Lung microvascular endothelial cell (primary cell): ENCODE data around the gene CSF3. TPM values are rescaled to one million over a fixed set of nuclear protein-coding genes. Genes with fewer than 3 reads are reported as not detected.
A peak's percentile ranks its signal among the peaks of the same experiment; 100 is the strongest.

Experiments
- DNase-seq, 2 donors: peaks; one replicate each; pipeline versions ENCODE4 v3.0.0 to v3.0.0-alpha.2; 2010; ENCODE audit warnings: low read depth in 2 of 2
- total RNA-seq: library from RNA; depleted of rRNA; stranded (reverse); fragments of >200 nt; gene quantifications from 2 replicates; pipeline ENCODE4 v1.2.1, GENCODE V29; 2014

The CSF3 gene
- total RNA-seq, 1 donor from 2014 or later = not detected

DNA sequence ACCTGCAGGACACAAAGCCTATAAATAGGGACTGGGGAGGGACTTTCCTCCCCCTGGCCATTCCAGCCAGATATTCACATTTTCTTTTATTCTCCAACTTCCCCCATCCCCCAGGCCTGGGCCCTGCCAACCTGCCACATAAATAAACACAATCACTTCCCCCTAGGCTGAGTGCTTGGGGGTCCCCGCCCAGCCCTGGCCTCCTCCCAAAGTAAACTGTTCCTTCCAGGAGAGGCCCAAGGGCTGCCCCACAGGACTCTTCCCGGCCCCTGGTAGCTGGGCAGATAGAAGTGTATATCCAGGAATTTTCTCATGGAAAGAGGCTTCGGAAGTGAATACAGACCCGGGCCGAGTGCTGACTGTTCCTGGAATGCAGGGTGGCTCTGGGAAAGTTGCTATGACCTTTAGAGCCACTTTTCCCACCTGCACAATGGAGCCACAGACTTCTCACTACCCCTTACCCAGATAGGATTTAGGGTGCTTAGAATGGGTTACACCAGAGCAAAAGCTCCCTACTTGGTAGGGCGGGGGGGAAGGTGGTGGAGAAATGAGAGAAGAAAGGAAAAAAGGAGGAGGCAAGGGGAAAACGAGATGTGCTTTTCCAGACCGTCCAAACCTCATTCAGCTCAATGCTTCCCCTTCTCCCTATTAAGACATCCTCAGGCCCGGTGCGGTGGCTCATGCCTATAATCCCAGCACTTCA lies 8.5 kb downstream of the CSF3 start:
- DNase-seq = peak; percentile 75 to 87

DNA sequence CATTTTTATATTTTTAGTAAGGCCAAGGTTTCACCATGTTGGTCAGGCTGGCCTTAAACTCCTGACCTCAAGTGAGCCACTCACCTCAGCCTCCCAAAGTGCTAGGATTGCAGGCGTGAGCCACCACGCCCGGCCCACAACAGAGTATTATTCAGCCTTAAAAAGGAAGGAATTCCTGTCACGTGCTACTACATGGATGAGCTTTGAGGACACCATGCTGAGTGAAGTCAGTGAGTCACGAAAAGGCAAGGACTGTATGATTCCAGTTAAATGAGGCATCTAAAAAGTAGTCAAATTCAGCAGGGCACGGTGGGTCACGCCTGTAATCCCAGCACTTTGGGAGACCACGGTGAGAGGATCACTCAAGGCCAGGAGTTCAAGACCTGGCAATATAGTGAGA lies 9.7 kb downstream of the CSF3 start:
- DNase-seq = peak; percentile 55 to 76

DNA sequence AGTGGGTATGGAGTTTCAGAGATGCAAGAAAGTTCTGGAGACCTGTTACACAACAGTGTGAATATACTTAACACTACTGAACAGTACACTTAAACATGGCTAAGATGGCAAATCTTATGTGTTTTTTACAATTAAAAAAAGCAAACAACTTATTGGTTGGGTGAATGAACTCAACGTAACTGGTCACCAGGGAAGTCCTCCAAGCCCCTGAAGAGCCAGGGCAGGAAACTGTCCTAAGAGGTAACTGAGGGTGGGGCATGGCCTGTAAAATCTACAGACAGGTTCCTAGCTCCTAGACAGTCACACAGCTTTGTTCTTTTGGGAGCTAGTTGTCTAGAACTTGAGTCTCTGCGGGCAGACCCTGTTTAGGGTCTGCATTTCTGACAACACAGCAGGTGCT lies 10.3 kb downstream of the CSF3 start:
- DNase-seq = no peak

DNA sequence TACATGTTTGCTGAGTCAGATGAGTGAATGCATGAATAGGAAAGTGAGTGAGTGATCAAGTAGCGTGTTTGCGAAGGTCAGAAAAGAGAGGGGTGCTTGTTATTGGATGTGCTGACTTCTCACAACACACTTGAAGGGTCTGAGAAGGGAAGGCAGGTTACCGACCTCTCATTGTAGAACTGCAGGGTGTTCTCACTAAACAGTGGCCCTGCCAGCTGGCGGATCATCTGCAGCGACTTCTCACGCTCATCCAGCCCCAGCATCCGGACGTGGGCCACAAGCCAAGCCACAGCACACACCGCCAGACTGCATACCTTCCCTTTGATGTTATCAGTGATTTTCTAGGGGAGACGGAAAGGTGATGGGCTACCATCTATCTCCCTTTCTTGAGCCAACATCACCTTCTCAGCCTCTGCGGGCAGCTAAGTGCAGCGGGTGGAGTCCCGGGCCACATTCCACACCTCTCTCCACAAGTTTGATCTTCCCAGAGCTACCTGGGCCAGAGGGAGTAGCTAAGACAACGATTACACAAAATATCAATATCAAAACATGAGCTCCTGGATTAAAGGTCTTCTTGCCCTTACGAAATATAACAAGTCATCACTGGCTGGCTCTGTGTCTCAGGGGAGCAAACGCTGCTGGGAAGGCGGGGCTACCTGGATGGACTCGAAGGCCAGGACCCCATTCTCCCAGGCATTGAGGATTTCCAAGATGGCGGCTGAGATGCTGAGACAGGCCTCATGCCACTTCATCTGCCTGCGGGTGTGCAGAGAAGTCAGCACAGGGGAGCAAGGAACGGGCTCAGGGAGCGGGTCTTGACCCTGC lies 11.0 kb downstream of the CSF3 start:
- DNase-seq = peak; percentile 82 to 96

DNA sequence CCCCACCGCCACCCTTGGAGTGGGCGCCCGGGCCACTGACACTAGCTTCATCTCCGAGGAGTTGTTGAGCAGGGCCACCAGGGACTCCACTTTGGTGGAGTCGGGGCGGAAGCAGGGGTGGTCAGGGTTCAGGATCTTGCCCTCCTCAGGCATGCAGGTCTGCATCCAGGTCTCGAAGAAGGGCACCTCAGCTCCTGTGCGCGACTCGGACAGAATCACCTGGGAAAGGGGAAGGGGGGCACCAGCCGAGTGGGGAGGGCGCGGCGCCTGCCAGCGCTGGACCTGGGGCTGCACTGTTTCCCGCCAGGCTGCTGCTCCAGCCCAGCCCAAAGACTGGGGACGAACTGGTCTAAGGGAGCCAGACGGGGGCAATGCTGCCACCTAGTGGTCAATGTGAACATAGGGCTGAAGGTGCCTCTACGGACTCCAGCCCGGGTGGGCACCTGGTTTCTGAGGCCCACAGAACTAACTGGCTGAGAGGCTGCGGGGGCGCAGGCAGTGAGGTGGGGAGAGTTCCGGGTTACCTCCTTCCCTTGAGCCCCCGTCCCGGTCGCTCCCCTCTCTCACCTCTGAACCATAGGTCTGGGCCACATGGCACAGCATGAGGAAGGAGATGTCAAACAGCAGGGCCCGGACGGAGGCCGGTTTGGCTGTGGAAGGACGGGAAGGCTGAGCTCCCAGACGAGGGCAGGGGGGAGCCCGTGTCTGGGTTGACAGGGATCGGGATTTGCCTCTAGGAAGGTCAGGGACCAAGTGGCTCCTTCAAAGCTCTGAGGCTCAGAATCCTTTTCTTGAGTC lies 11.8 kb downstream of the CSF3 start:
- peak; percentile 89 to 93 for DNase-seq

DNA sequence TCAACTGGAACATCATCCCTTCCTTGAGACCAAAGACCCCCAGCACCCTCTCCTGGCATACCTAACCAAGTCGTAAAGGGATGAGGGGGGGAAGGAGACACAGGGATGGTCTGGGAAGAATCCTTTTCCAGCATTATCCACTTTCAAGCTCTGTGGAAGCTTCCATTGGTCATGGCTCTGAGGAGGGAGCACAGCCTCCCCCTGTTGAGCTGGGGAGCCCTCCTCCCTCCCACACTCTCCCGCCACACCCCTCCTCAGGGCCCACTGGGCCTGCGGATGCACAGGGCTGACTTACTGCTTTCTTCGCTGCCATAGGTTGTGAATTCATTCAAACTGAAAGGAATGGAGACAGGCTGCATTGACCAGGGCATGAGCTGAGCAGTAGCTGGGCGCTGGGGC lies 12.4 kb downstream of the CSF3 start:
- DNase-seq = no peak

DNA sequence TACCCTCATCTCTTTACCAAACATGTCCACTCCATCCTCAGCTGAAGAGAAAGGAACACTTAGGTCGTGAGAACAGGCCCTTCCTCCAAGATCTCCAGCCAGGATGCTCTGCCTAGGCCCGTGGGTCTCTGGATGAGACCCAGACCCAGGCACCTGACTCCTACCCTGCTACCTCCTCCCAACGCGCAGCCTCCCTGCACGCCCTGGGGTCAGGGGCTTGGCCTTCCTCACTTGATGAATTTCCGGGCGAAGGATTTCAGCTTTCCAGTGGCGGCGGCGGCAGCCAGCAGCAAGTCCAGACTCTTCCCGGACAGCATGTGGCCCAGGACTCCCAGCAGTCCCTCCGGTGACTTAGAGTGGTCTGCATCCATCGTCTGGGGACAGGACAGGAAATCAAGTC lies 13.4 kb downstream of the CSF3 start:
- DNase-seq = no peak

DNA sequence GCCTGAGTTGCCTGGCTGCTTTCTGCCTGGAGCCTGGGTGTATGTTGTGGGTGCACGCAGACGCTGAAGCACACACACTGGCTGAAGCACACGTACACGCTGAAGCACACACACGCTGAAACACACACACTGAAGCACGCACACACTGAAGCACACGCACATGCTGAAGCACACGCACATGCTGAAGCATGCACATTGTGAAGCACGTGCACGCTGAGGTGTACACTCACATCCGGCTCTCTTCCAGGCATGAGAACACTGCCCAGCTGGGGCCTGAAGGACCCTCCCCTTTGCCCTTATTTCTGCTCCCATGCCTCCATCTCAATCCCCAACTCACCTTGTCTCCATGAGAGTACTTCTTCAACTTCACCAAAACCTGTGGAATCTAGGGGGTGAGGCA lies 16.5 kb downstream of the CSF3 start:
- DNase-seq = no peak

DNA sequence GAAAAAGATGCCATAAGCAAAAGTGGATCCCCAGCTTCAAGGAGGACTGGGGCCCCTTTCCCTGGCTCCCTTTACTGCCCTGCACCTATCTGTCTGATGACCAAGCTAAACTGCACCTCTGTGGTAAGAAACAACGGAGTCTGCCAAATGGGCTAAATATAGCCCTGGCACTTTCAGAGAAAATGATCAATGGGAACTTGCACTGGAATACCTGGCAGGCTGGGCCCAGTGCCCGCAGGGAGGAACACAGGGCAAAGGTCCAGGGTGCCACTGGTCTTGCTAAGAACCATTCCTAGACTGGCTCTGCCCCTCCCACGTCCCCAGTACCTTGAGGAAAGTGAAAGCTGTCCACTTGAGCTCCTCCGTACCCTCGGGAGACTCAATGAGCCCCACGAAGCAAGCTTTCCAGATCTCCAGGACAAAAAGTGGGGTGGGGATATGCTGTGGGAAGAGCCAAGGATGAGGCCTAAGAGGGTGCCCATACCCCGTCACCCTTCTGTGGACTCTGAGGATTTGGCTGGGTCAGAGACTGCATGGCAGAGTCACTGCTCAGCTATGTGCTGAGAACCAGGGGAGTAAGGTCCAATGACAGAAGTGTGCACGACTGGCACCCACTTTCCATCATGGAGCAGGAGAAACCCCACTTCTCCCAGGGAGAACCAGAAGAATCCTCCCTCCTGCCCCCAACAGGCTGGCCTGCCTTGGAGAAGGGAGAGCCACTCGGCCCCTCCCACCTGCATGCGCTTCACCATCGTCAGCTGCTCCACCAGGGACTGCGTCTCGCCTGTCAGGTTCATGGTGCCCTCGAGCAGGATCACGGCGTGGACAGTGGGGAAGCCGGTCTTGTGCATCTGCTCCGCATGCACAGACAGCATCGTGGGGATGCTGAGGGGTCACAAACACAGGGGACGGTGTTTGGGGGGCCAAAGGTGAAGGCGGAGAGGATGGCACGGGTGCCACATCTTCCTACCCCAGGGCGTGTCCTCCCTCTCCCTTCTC lies 17.4 kb downstream of the CSF3 start:
- DNase-seq = no peak

DNA sequence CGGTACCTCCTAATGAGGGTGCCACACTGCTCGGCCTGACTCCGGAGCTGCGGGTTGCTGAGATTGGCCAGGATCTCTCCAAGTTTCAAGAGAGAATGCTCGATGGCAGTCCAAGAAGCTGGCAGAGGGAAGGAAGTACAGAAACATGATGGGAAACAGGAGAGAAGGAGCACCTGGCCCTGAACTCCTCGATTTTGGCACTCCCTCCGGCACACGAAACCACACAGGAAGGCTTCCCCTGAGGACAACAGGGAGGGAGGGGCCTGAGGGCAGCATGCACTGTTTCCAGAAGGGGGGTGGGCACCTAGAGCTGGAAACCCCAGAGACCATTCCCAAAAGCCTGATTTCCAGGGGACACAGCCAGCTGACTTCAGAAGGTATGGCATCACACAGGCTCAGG lies 18.1 kb downstream of the CSF3 start:
- no peak for DNase-seq

DNA sequence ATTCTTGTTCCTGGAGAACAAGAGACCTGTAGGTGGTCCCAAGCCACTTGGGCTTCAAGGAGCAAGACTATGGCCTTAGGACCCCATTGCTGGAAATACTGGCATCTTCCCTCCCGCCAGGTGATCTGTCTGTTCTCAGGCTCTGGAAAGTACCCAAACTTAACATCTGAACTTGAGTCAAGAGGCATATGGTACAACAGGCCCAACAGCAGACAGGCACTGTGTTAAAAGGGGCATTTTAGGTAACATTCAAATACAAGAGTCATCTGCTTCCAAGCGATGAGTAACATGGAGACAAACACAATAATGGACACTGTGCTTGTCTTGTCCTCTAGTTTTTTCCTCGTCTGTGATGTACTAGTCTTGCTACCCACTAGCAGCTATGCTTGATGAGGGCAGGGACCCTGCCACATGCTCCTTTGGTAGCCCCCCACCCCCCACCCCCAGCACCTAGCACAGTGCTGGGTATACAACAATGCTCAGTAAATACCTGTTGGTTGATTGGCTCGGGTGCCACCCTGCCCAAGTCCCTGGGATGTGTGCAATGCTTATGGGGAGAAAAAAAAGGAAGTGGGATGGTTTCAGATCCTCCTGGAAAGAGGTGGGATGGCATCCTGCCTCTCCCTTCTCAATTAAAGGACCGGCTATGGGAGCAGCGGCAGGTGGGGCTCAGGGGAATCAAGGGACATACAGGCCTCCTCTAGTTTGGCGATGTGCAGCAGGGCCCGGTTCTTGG lies 19.4 kb downstream of the CSF3 start:
- no peak for DNase-seq

DNA sequence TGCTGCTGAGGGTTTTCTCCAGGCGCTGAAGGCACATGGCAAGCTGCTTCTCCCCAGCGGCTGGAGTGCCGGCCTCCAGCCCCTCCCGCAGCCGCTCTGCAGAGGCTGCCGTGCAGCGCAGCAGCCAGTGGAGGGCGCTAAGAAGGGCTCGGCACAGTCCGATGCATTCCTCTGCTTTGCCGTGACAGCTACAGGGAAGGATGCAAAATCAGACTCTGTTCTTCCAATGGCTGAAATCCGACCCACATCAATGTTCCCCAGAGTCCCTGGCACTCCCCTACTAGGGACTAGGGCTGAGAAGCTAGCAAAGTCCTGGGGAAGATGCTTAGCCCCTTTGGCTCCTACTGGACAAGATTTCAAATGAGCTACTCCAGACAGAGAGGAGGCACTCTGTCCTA lies 19.9 kb downstream of the CSF3 start:
- peak; percentile 46 to 67 for DNase-seq

DNA sequence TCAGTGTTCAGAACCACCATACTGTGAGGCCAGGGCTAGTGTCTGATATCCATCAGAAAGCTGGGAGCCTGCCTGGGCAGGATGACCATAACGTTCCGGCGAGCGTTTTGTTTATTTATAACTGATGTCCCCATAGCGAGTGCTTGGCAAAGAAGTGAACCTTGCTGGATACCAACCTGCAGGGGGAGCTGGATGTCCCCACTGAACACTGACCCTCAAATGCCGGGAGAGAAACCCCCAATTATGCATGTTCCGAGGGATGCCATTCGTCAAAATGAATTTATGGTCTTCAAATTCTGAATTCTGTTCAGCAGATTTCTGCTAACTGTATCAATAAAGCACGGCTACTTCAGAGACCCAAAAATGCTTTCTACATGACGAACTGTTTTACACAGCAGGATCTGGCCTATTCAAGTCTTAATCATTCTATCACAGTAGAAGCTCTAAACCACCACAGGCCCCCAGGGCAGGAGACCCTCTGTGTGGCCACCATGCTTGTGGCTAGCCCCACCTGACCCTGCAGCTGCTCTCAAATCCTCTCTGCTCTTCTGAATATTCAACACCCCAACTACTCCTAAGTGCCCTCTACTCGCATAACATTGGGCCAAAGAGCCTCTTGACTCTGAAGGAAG lies 23.8 kb downstream of the CSF3 start:
- DNase-seq = peak; percentile 90 to 96

DNA sequence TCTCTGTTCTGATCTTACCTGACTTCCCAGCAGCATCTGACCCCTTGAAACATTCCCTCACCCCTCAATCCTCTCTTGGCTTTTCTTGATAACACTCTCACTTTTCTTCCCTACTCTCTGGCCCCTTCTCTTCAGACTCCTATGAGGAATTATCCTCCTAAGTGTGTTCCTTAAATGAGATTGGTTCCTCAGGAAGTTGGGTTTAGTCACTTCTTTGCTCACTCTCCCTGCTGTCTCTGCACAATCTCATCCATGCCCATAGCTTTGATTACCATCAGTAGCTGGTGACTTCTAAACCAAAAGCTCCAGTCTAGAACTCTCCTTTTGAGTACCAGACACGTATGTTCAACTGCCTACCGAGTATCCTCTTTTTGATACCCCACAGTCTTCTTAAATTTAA lies 26.0 kb downstream of the CSF3 start:
- DNase-seq = no peak

DNA sequence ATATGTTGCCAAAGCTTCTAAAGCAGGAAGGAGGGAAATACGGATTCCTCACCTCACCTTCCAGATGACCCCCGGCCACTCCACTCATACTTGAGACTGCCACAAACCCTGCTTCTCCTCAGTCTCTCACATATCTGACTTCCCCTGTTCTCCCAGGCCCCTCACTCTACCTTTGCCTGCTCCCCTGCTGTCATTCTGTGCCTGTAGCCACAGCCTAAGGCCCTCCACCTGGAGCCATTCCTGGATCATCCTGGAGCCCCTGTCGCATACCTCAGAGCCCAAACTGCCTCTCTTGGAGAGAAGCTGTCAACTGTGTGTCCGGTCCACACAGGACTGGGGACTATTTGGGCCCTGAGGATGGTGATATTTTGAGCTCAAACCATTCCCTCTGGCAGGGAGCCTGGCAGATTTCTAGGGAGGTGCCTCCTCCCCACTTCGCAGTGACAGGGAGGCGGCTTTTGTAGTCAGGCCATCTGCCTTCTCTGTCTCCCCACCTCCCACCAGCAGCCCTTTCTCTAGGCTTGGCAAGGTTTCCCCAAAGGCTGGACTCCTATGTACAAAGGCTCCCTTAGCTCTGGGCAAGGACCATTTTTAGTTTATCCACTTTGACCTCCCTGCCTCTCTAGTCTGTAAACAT lies 41.3 kb downstream of the CSF3 start:
- DNase-seq = no peak

DNA sequence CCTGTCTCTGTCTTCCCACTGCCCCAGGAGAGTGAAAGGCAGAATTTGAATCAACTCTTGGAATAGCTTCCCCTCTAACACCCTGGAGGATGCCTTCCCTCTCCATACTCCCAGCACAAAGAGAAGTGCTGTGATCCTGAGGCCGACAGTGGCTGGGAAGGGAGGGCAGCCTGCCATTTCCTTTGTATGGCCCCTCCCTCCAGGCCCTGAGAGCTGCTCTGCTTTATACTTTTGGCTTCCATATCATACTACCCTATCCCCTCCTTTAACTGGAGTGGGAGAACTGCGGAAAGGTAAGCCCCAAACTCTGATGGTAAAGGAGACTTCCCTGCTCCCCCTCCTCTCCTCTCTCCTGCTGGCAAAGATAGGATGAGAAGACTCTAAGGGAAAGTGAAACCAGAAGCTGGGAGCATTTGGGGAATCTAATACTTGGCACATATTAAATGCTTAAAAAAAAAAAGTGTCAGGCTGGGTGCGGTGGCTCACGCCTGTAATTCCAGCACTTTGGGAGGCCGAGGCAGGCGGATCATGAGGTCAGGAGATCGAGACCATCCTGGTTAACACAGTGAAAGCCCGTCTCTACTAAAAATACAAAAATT lies 43.0 kb downstream of the CSF3 start:
- DNase-seq = peak; percentile 65 to 74

DNA sequence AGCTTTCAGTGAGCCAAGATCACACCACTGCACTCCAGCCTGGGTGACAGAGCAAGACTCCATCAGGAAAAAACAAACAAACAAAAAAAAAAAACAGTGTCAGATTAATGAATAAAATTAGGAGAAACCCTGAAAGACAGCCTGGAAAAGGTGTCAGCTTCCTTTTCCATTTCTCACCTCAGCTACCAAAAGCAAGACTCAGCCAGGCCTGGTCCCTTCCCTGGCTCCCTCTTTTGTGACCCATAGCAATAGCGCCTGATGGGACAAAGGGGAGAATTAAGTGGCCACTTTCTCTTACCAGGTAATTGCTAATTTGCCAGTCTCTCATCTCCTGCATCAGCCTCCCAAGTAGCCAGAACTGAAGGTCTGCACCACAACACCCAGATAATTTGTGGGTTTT lies 43.6 kb downstream of the CSF3 start:
- DNase-seq = no peak

DNA sequence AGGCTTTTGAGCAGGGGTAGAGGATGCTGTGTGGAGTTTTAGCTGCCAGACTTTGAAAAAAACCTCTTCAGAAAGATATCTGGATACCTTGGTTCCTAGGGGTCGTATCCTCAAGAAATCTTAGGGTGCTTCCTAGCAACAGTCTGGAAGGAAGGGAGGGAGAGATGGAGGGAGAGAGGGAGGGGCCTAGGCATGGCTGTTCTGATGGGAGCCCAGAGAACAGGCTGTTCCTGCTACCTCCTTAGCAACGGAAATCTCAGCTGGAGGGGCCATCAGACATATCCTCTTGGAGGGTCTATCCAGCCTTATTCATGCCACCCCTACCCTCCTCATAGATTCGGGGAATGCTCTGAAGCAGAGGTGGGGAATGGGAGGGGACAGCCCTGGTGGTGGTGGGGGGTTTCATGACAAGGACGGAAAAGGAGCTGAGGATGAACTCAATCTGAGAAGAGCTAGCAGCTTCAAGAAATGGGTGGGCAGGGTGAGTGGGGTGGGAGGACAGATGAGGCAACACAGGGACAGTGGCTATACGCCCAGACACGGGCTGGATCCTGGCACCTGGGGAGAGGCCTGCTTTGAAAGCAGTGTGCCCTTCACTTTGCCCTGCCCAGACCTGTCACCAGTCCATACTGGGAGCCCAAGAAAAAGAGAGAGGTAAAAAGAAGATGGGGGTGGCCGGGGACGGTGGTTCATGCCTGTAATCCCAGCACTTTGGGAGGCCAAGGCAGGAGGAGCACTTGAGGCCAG lies 44.7 kb downstream of the CSF3 start:
- no peak for DNase-seq
